Common myeloid progenitor, CD34-positive (primary cell): ENCODE data around the gene REPS2.

Experiments used
- CTCF ChIA-PET: fragments of 350-600 bp; sonication (Branson Sonifier 250); formaldehyde crosslinking; loops from one replicate; lab custom pipeline; 2021; ENCODE audit warnings: antibody characterized with exemption; lab: Charles Lee
- POLR2A ChIA-PET: fragments of 350-600 bp; sonication (Branson Sonifier 250); formaldehyde crosslinking; loops from one replicate; lab custom pipeline; 2021; ENCODE audit warnings: antibody characterized with exemption; lab: Charles Lee
- DNase-seq, 3 donors: peaks; one replicate each; pipeline versions ENCODE4 v3.0.0 to v3.0.0-alpha.2; 2013
- H3K27ac ChIP-seq, 2 experiments: 1 replicate in 1 of 2; 2 replicates in 1 of 2; pipeline ENCODE4 v1.7.0; 2013; ENCODE audit warnings: inconsistent platforms in 2 of 2, low read length in 2 of 2, mild to moderate bottlenecking in 2 of 2, low read depth in 1 of 2, moderate library complexity in 1 of 2; ENCODE audit not compliant: severe bottlenecking in 2 of 2, insufficient read depth in 1 of 2, poor library complexity in 1 of 2
- H3K27me3 ChIP-seq, 5 experiments: replicated peaks in 2 of 5; 1 replicate in 3 of 5; 2 replicates in 2 of 5; pipeline versions ENCODE4 v1.6.1 to v1.7.0; 2013; ENCODE audit warnings: low read length in 4 of 5, mild to moderate bottlenecking in 2 of 5, moderate library complexity in 2 of 5, inconsistent platforms in 1 of 5; ENCODE audit not compliant: insufficient read depth in 5 of 5, control insufficient read depth in 4 of 5
- H3K36me3 ChIP-seq, 4 experiments: 1 replicate in 2 of 4; 2 replicates in 2 of 4; pipeline versions ENCODE4 v1.6.1 to v1.7.0; 2013; ENCODE audit warnings: low read length in 3 of 4, control low read depth in 1 of 4, mild to moderate bottlenecking in 1 of 4; ENCODE audit not compliant: control insufficient read depth in 4 of 4, insufficient read depth in 4 of 4
- H3K4me1 ChIP-seq, 4 experiments: 1 replicate in 3 of 4; 2 replicates in 1 of 4; pipeline versions ENCODE4 v1.6.1 to v1.7.1; 2013; ENCODE audit warnings: low read length in 3 of 4, mild to moderate bottlenecking in 3 of 4, control low read depth in 1 of 4, inconsistent platforms in 1 of 4, moderate library complexity in 1 of 4; ENCODE audit not compliant: control insufficient read depth in 4 of 4, insufficient read depth in 4 of 4; ENCODE audit errors: control extremely low read depth in 1 of 4
- H3K4me3 ChIP-seq, 7 experiments: 1 replicate in 4 of 7; 2 replicates in 3 of 7; pipeline versions ENCODE4 v1.5.1 to v1.7.0; 2013; ENCODE audit warnings: mild to moderate bottlenecking in 7 of 7, low read length in 6 of 7, moderate library complexity in 6 of 7, inconsistent platforms in 2 of 7, low read depth in 2 of 7, control low read depth in 1 of 7; ENCODE audit not compliant: insufficient read depth in 4 of 7, control insufficient read depth in 1 of 7; ENCODE audit errors: extremely low read depth in 1 of 7
- H3K9me3 ChIP-seq, 5 experiments: 1 replicate in 4 of 5; 2 replicates in 1 of 5; pipeline versions ENCODE4 v1.6.1 to v1.7.1; 2013; ENCODE audit warnings: low read length in 4 of 5, mild to moderate bottlenecking in 2 of 5, inconsistent platforms in 1 of 5, low read depth in 1 of 5, moderate library complexity in 1 of 5; ENCODE audit not compliant: control insufficient read depth in 4 of 5, insufficient read depth in 2 of 5; ENCODE audit errors: control extremely low read depth in 1 of 5
- WGBS: methylation state at CpG from one replicate; pipeline ENCODE4 v1.1.5; 2013; ENCODE audit not compliant: insufficient coverage; 5-methylcytosine and 5-hydroxymethylcytosine counted together

Gene REPS2

GRCh38 chrX:17062065-17062464 is 115.6 kb downstream of the REPS2 start:
- Histone ChIP-seq H3K36me3 (peaks cover 0 to 4% (median 0%) of the 10 kb centered on the region in 4 experiments), H3K27me3 (peaks cover 0 to 9% (median 0%) of the 10 kb centered on the region in 5 experiments), H3K9me3 (no peaks in the 10 kb centered on the region), H3K4me3 (no peak overlapping the region), H3K4me1 (no peaks in the 10 kb centered on the region), H3K27ac (no peak overlapping the region)
- POLR2A ChIA-PET: no interaction called here
- CTCF ChIA-PET: interaction anchor here (1.4 kb wide), 1 partner anchor 8 kb away, joined by 4 read pairs; no protein-coding TSS in a partner anchor
- no peak for DNase-seq

DNA sequence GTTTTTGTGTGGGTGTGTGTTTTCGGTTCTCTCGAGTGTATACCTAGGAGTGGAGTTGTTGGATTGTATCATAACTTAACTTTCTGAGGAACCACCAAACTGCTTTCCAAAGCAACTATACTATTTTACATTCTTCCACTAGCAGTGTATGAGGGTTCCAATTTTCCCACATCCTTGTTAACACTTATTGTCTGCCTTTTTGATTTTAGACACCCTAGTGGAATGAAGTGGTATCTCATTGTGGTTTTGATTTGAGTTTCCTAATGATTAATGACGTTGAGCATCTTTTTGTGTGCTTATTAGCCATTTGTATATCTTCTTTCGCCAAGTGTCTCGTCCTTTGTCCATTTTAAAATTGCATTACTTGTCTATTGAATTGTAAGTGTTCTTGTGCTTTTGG is 118.6 kb downstream of the REPS2 start:
- no peak for DNase-seq
- H3K27ac ChIP-seq: no peak overlapping the region
- peaks cover 0 to 4% (median 2%) of the 10 kb centered on the region in 4 experiments for H3K36me3 ChIP-seq
- H3K9me3 ChIP-seq: no peaks in the 10 kb centered on the region
- peaks cover 0 to 8% (median 0%) of the 10 kb centered on the region in 5 experiments for H3K27me3 ChIP-seq
- no CpG with 5 or more reads among the region's 5 CpGs for WGBS
- no peak overlapping the region for H3K4me3 ChIP-seq
- POLR2A ChIA-PET: no interaction called here
- CTCF ChIA-PET: no interaction called here
- H3K4me1 ChIP-seq: no peaks in the 10 kb centered on the region

- no peak for DNase-seq
- ChIA-PET POLR2A (interaction anchor here (0.7 kb wide), 1 partner anchor 89 kb away, joined by 3 read pairs; no protein-coding TSS in a partner anchor), CTCF (no interaction called here)
- H3K9me3 ChIP-seq: no peaks in the 10 kb centered on the region
- H3K4me1 ChIP-seq: no peaks in the 10 kb centered on the region
- WGBS: no CpG with 5 or more reads among the region's 1 CpG
- no peak overlapping the region for H3K27ac ChIP-seq
- H3K27me3 ChIP-seq: peaks cover 0 to 2% (median 0%) of the 10 kb centered on the region in 5 experiments
- no peak overlapping the region for H3K4me3 ChIP-seq
- peaks cover 0 to 4% (median 2%) of the 10 kb centered on the region in 4 experiments for H3K36me3 ChIP-seq
Measured at GRCh38 chrX:17067534-17067933, 121.1 kb downstream of the REPS2 start.

DNA sequence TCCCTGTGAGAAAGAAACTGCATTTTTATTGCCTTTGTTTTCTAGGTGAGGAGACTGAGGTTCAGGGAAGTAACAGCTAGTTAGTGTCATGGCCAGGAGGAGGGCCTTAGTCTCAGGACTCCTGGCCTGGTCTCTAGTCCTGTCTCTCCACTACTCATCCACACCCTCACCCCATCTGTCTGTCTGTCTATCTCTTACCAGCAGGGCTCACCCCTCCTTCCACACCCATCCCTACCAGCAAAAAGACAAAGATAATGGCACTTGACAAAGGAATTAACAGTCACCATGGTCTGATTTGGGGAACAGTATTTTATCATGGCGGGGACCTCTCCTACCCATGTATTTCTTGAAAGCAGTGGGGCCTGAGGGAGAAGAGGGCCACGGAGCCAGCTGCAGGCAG is 125.8 kb downstream of the REPS2 start:
- H3K4me3 ChIP-seq: no peak overlapping the region
- H3K9me3 ChIP-seq: no peaks in the 10 kb centered on the region
- DNase-seq: no peak
- WGBS: 27% methylated on average over 1 of the region's 2 CpGs
- peaks cover 0 to 4% (median 0%) of the 10 kb centered on the region in 4 experiments for H3K36me3 ChIP-seq
- ChIA-PET POLR2A (no interaction called here), CTCF (no interaction called here)
- H3K27me3 ChIP-seq: peaks cover 0 to 3% (median 0%) of the 10 kb centered on the region in 5 experiments
- peaks cover 0 to 6% (median 1%) of the 10 kb centered on the region in 4 experiments for H3K4me1 ChIP-seq
- H3K27ac ChIP-seq: no peak overlapping the region

- no peak for DNase-seq
- Histone ChIP-seq H3K4me3 (no peak overlapping the region), H3K4me1 (peaks cover 0 to 6% (median 1%) of the 10 kb centered on the region in 4 experiments), H3K27ac (no peak overlapping the region), H3K27me3 (peaks cover 0 to 3% (median 0%) of the 10 kb centered on the region in 5 experiments), H3K36me3 (peaks cover 0 to 4% (median 0%) of the 10 kb centered on the region in 4 experiments), H3K9me3 (no peaks in the 10 kb centered on the region)
- ChIA-PET CTCF (interaction anchor here (0.6 kb wide), 1 partner anchor 235 kb away, joined by 3 read pairs; no protein-coding TSS in a partner anchor), POLR2A (no interaction called here)
- 57% methylated on average over 1 of the region's 3 CpGs for WGBS
Measured at GRCh38 chrX:17072721-17073230, 126.3 kb downstream of the REPS2 start.

DNA sequence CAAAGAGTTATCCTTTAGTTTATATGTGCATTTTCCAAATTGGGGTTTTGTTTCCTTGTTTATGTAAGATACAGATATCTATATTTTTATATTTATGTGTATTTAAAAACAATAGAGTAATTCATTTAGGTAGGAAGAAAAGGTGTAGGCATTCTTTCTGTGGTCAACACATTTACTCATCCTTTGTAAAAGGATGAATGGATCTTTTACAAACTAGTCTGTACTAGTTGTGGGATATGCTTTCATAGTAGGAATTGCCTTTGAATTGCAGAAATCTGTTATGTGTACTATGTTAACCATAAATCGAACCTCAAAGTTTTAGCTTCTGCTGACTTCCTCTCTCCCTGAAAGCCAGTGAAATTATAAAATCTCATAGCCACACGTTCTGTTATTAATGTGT is 128.5 kb downstream of the REPS2 start:
- POLR2A ChIA-PET: no interaction called here
- no peaks in the 10 kb centered on the region for H3K9me3 ChIP-seq
- peaks cover 0 to 6% (median 1%) of the 10 kb centered on the region in 4 experiments for H3K4me1 ChIP-seq
- H3K36me3 ChIP-seq: no peaks in the 10 kb centered on the region
- DNase-seq: no peak
- WGBS: no CpG with 5 or more reads among the region's 2 CpGs
- H3K4me3 ChIP-seq: no peak overlapping the region
- peaks cover 0 to 3% (median 0%) of the 10 kb centered on the region in 5 experiments for H3K27me3 ChIP-seq
- no peak overlapping the region for H3K27ac ChIP-seq
- CTCF ChIA-PET: no interaction called here

DNA sequence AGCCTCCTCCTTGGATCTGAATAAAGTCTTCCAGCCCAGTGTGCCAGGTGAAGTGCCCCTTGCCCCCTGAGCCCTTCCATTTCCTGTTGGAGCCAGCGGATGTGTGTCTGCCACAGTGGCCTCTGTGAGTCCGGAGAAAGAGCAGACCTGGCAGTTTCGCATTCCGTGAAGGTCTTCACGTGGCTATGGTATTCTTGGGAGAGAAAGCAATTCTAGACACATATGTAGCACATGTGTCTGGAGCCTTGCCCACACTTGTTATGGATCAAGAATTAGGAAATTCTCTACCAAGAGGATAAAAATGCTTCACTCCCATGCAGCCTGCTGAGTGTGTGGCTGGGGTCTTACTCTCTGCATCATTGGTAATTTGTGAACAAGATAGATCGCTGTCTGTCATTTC is 130.9 kb downstream of the REPS2 start:
- CTCF ChIA-PET: no interaction called here
- H3K9me3 ChIP-seq: no peaks in the 10 kb centered on the region
- H3K36me3 ChIP-seq: no peaks in the 10 kb centered on the region
- POLR2A ChIA-PET: no interaction called here
- H3K27me3 ChIP-seq: peaks cover 0 to 10% (median 0%) of the 10 kb centered on the region in 5 experiments
- peaks cover 0 to 6% (median 1%) of the 10 kb centered on the region in 4 experiments for H3K4me1 ChIP-seq
- H3K4me3 ChIP-seq: no peak overlapping the region
- DNase-seq: no peak
- 74% methylated on average over 3 of the region's 6 CpGs for WGBS
- H3K27ac ChIP-seq: no peak overlapping the region
